HAP-1 (cell line): ENCODE results near the gene MAL.

Experiments used
- DNase-seq, 2 experiments: peaks; one replicate each; pipeline ENCODE4 v3.0.0-alpha.2; 2016 to 2020; ENCODE audit warnings: low spot score in 2 of 2
- H3K27me3 ChIP-seq: fragments of 250-450 bp; sonication (Bioruptor Pico); 2 replicates; pipeline ENCODE4 v1.5.1; 2020; ENCODE audit warnings: low read depth, mild to moderate bottlenecking, moderate library complexity
- H3K36me3 ChIP-seq: fragments of 250-450 bp; sonication (Bioruptor Pico); replicated peaks from 2 replicates; pipeline ENCODE4 v1.5.1; 2020; ENCODE audit warnings: mild to moderate bottlenecking
- H3K4me1 ChIP-seq: fragments of 250-450 bp; sonication (Bioruptor Pico); 2 replicates; pipeline ENCODE4 v1.5.1; 2020; ENCODE audit warnings: mild to moderate bottlenecking
- H3K4me3 ChIP-seq: fragments of 250-450 bp; sonication (Bioruptor Pico); 2 replicates; pipeline ENCODE4 v1.5.1; 2020; ENCODE audit warnings: mild to moderate bottlenecking, moderate library complexity
- H3K9me3 ChIP-seq: fragments of 250-450 bp; sonication (Bioruptor Pico); 2 replicates; pipeline ENCODE4 v1.5.1; 2020; ENCODE audit warnings: mild to moderate bottlenecking, moderate library complexity
- in situ Hi-C: fragments of 300-500 bp; cut with MboI; formaldehyde crosslinking; loops from 3 replicates; pipeline ENCODE4 v1.14.3; 2020; ENCODE audit warnings: low sequenced_read_pairs, inconsistent platforms, mixed read lengths

MAL gene

DNA sequence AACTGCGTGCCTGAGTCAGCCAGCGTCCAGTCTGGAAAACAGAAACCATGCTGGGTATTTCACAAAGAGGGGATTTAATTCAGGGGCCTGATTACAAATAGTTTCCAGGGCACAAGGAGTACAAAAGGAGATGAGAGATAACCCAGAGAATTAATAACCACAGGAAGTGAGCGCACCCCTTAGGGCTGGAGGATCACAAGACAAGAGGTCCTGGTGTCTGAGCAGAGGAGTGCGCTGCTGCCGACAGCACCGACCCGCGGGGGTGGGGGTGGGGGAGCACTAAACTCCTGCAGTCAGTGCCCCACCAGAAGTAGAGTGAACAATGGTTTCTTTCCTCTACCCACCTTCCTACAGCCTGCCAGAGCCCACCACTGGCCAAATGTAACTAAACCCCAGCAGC lies 20.8 kb upstream of the MAL start:
- Histone ChIP-seq H3K4me3 (no peak overlapping the region), H3K27me3 (no peaks in the 10 kb centered on the region)
- in situ Hi-C loops: no loop called here

GRCh38 chr2:95005726-95006125 lies 19.8 kb upstream of the MAL start:
- in situ Hi-C loops: no loop called here
- H3K27me3 ChIP-seq: no peaks in the 10 kb centered on the region
- no peak for DNase-seq

More for the DNA sequence above, 20.8 kb upstream of the MAL start:
- H3K9me3 ChIP-seq: no peaks in the 10 kb centered on the region
- DNase-seq: no peak
- H3K4me1 ChIP-seq: no peaks in the 10 kb centered on the region
- no peaks in the 10 kb centered on the region for H3K36me3 ChIP-seq

DNA sequence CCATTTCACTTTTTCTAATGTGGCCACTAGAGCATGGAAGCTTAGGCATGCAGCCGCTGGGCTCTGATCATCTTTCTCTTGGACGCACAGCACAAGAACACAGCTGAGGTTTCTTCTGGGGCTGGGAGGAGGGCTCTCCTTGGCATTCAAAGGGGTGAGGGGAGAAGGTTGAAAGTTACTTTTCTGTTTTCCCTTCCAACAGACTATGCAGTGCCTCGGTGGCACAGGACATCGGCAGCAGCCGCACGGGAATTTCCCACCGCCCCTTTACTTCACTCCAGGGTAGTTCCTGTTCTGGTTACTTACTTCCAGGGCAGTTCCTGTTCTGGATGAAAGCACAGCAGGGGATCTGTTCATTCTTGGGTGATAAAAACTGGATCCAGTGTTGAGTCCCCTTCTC lies 18.9 kb upstream of the MAL start:
- Histone ChIP-seq H3K4me1 (no peaks in the 10 kb centered on the region), H3K36me3 (no peaks in the 10 kb centered on the region), H3K9me3 (no peaks in the 10 kb centered on the region), H3K4me3 (no peak overlapping the region), H3K27me3 (no peaks in the 10 kb centered on the region)
- in situ Hi-C loops: no loop called here
- no peak for DNase-seq

More at GRCh38 chr2:95005726-95006125, 19.8 kb upstream of the MAL start:
- Histone ChIP-seq H3K36me3 (no peaks in the 10 kb centered on the region), H3K4me3 (no peak overlapping the region), H3K4me1 (no peaks in the 10 kb centered on the region), H3K9me3 (no peaks in the 10 kb centered on the region)

GRCh38 chr2:95007031-95007609 lies 18.4 kb upstream of the MAL start:
- Histone ChIP-seq H3K36me3 (no peaks in the 10 kb centered on the region), H3K27me3 (no peaks in the 10 kb centered on the region), H3K4me3 (no peak overlapping the region), H3K9me3 (no peaks in the 10 kb centered on the region), H3K4me1 (no peaks in the 10 kb centered on the region)
- DNase-seq: no peak
- in situ Hi-C loops: no loop called here

- in situ Hi-C loops: no loop called here
- no peaks in the 10 kb centered on the region for H3K4me1 ChIP-seq
- H3K9me3 ChIP-seq: no peaks in the 10 kb centered on the region
- no peaks in the 10 kb centered on the region for H3K27me3 ChIP-seq
- no peak for DNase-seq
- no peaks in the 10 kb centered on the region for H3K36me3 ChIP-seq
- H3K4me3 ChIP-seq: no peak overlapping the region
These were observed 17.7 kb upstream of the MAL start for GRCh38 chr2:95007822-95008221.

- Histone ChIP-seq H3K4me1 (no peaks in the 10 kb centered on the region), H3K4me3 (no peak overlapping the region), H3K36me3 (no peaks in the 10 kb centered on the region), H3K9me3 (no peaks in the 10 kb centered on the region), H3K27me3 (no peaks in the 10 kb centered on the region)
- DNase-seq: no peak
- in situ Hi-C loops: no loop called here
These were observed 17.2 kb upstream of the MAL start for GRCh38 chr2:95008306-95008705.

DNA sequence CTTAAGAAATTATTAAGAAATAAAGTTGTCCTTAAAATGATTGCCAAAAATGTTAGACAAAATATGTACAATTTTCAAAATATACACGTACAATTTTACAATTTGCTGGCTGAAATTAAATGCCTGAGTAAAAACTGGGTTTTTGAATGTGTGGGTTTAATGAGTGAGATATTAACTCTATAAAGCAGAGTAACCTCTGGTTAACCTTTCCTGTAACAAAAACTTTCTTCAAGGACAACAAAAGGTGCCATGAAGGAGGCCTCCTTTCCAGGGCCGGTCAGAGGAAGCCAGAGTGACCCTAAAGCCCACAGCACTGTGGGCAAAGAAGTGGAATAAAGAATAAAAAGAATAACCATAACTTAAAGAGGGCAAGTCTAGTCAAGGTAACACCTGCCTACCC lies 16.5 kb upstream of the MAL start:
- in situ Hi-C loops: no loop called here
- no peak for DNase-seq
- H3K4me3 ChIP-seq: no peak overlapping the region
- no peaks in the 10 kb centered on the region for H3K27me3 ChIP-seq
- no peaks in the 10 kb centered on the region for H3K36me3 ChIP-seq
- H3K9me3 ChIP-seq: no peaks in the 10 kb centered on the region
- no peaks in the 10 kb centered on the region for H3K4me1 ChIP-seq

DNA sequence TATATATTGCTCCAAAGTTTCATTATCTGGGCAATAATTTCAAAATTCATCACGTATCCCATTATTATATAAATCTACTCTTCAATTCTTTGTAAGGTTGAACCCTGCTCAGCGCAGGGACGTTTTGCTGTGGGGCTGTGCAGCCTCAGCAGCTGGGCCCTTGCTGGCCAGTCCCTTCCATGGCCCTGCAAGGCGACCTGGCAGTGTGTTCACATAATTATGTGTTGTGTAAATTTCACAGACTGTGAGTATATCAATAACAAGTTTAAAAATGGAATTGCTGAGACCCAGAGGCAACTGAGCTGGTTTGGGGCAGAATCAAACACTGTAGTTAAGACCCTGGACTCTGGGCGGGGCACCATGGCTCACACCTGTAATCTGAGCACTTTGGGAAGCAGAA lies 16.1 kb upstream of the MAL start:
- DNase-seq: no peak
- in situ Hi-C loops: no loop called here
- no peaks in the 10 kb centered on the region for H3K4me1 ChIP-seq

DNA sequence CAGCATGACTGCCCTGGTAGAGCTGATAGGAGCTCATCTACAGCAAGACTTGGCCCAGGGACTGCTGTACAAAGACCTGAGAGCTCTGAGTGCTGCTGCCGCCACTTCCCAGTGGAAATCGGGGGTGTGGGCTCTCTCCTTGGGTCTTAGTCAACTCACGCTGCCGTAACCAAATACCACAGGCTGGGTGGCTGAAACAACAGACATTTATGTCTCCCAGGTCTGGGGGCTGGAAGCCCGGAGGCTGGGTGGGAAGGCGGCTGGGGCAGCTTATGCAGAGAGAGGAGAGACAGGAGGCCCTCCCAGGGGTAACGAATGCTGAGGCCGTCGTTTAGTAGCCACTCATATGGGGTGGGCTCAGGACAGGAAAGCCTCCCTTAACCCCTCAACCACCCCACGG lies 15.4 kb upstream of the MAL start:
- Histone ChIP-seq H3K4me1 (no peaks in the 10 kb centered on the region), H3K36me3 (no peaks in the 10 kb centered on the region), H3K4me3 (no peak overlapping the region), H3K9me3 (no peaks in the 10 kb centered on the region), H3K27me3 (no peaks in the 10 kb centered on the region)
- in situ Hi-C loops: no loop called here
- DNase-seq: no peak

More for the DNA sequence above, 16.1 kb upstream of the MAL start:
- Histone ChIP-seq H3K4me3 (no peak overlapping the region), H3K27me3 (no peaks in the 10 kb centered on the region), H3K36me3 (no peaks in the 10 kb centered on the region), H3K9me3 (no peaks in the 10 kb centered on the region)

GRCh38 chr2:95010718-95011117 lies 14.8 kb upstream of the MAL start:
- no peak for DNase-seq
- Histone ChIP-seq H3K36me3 (no peaks in the 10 kb centered on the region), H3K9me3 (no peaks in the 10 kb centered on the region), H3K27me3 (no peaks in the 10 kb centered on the region), H3K4me3 (no peak overlapping the region), H3K4me1 (no peaks in the 10 kb centered on the region)
- in situ Hi-C loops: no loop called here

DNA sequence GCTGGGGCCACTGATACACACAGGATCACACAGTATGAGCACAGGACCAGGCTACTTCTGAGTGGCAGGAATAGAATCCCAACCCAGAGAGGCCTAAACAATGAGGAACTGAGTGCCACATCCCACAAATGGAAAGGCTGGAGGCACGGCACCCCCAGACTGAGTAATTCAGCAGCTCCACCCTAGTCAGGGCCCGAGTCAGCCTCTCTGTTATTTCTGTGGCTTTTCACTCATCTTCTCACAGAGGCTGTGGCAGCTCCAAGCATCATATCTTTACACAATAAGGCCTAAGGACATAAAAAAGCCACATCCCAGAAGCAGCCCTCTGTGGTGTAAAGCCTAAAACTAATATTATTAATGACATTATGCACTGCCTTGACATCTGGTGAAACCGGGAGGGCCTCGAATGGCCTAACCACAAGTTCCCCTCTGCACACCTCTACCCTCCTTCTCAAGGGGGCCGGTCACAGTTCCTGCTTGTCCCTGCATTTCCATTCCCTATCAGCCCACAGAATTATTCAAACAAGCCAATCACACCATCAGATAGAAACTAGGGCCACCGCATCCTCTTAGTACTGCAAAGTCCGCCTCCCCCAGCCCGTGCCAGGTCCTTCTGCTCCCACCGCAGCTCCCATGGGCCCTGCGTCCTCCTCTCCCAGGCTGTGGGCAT lies 12.5 kb upstream of the MAL start:
- Histone ChIP-seq H3K4me3 (no peak overlapping the region), H3K9me3 (no peaks in the 10 kb centered on the region), H3K36me3 (no peaks in the 10 kb centered on the region), H3K27me3 (no peaks in the 10 kb centered on the region), H3K4me1 (no peaks in the 10 kb centered on the region)
- in situ Hi-C loops: no loop called here
- no peak for DNase-seq

DNA sequence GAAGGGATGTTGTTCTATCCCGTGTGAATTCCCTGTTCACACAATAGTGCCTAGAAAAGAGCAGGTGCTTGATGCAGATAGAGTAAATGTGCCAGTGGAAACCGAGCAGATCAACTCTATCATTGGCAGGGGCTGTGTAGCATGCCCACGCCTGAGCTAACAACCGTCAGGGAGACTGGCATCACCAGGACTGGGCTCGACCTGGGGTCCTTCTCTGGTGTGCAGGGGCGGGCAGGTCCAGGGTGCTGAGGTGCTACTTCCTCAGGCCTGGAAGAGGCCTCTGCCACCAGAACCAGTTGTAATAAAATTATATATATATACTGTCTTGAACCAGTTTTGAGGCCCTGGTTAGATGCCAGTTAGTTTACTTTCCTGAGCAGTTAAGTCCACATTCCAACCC lies 11.8 kb upstream of the MAL start:
- no peaks in the 10 kb centered on the region for H3K9me3 ChIP-seq
- no peak overlapping the region for H3K4me3 ChIP-seq
- H3K36me3 ChIP-seq: no peaks in the 10 kb centered on the region
- no peaks in the 10 kb centered on the region for H3K27me3 ChIP-seq
- DNase-seq: no peak
- in situ Hi-C loops: no loop called here
- H3K4me1 ChIP-seq: no peaks in the 10 kb centered on the region

- Histone ChIP-seq H3K4me3 (no peak overlapping the region), H3K4me1 (no peaks in the 10 kb centered on the region), H3K27me3 (no peaks in the 10 kb centered on the region), H3K36me3 (no peaks in the 10 kb centered on the region), H3K9me3 (no peaks in the 10 kb centered on the region)
- in situ Hi-C loops: no loop called here
- no peak for DNase-seq
These were observed 11.3 kb upstream of the MAL start for GRCh38 chr2:95014126-95014708.

DNA sequence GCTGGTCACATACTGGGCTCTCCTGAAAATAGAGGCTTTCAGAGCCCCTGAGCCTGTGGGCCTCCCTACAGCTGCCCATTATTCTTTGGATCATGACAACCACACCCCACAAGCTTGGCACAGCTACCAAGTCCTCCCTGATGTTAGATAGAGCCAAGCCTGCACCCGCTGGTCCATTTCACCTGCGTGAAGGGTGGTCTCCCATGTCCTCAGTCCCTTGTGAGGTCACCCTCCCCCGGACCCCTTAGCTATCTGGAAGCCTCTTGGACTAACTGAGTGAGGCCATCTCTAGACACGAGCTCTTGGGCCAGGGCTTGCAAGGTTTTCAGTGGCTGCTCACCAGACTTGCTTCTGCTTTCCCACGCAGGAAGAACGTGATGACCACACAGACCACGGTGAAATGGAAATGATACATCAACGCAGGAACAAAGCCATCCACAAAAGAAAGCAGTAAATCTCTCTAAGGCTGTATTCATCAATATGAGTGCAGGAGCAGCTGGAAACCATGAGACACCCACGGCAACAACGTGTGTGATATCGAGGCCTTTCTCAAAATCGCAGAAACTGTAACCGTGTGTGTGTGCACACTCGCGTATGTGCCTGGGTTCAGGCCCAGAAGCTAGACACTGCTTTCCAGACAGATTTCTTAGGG lies 10.1 kb upstream of the MAL start:
- Histone ChIP-seq H3K36me3 (no peaks in the 10 kb centered on the region), H3K4me3 (no peak overlapping the region), H3K4me1 (no peaks in the 10 kb centered on the region), H3K27me3 (no peaks in the 10 kb centered on the region), H3K9me3 (no peaks in the 10 kb centered on the region)
- no peak for DNase-seq
- in situ Hi-C loops: no loop called here
